ENCODE results near the gene NTS. TPM values are rescaled to one million over a fixed set of nuclear protein-coding genes. Genes with fewer than 3 reads are reported as not detected.

The NTS gene
- total RNA-seq, 1 experiment from 2014 or later: not detected

- Histone ChIP-seq H3K27me3 (replicated peaks; ENCODE audit: control insufficient read depth, insufficient read depth, low read length) (no peaks in the 10 kb centered on the region; the same call in 1 of the 2 replicates), H3K4me1 (no peaks in the 10 kb centered on the region), H3K36me3 (ENCODE audit: control insufficient read depth, insufficient read depth, low read length) (no peaks in the 10 kb centered on the region), H3K9me3 (no peaks in the 10 kb centered on the region), H3K4me3 (ENCODE audit: low read depth, low read length) (no peak overlapping the region)
- CTCF ChIA-PET: no interaction called here
- intact Hi-C loops (cut with micrococcal nuclease; ENCODE audit: unreplicated experiment): no loop called here
- DNase-seq: no peak
- no TSS peak for BruUV-seq (replicated peaks)
- POLR2A ChIA-PET: no interaction called here
- H3K27me3 Mint-ChIP-seq (ENCODE audit: insufficient read depth, unreplicated experiment): peaks cover 2% of the 10 kb centered on the region
- TF ChIP-seq CTCF (IDR thresholded peaks at IDR 0.05; ENCODE audit: insufficient read depth in 1 of 2, low read depth in 1 of 2, low read length in 1 of 2, severe bottlenecking in 1 of 2, unreplicated experiment in 1 of 2): no peak
- H3K27ac Mint-ChIP-seq (ENCODE audit: unreplicated experiment): no peak overlapping the region
- H3K9me3 Mint-ChIP-seq (ENCODE audit: unreplicated experiment): peaks cover 10% of the 10 kb centered on the region
- H3K4me3 Mint-ChIP-seq (ENCODE audit: unreplicated experiment): no peak overlapping the region
- H3K36me3 Mint-ChIP-seq (ENCODE audit: insufficient read depth, unreplicated experiment): no peaks in the 10 kb centered on the region
- H3K4me1 Mint-ChIP-seq (ENCODE audit: low read depth, unreplicated experiment): no peaks in the 10 kb centered on the region
These were observed 17.1 kb upstream of the NTS start for GRCh38 chr12:85856966-85857365.

GRCh38 chr12:85865890-85866289 lies 8.2 kb upstream of the NTS start:
- POLR2A ChIA-PET: no interaction called here
- Mint-ChIP-seq H3K4me3 (ENCODE audit: unreplicated experiment) (no peak overlapping the region), H3K36me3 (ENCODE audit: insufficient read depth, unreplicated experiment) (no peaks in the 10 kb centered on the region), H3K9me3 (ENCODE audit: unreplicated experiment) (no peaks in the 10 kb centered on the region), H3K27me3 (ENCODE audit: insufficient read depth, unreplicated experiment) (peaks cover 11% of the 10 kb centered on the region), H3K4me1 (ENCODE audit: low read depth, unreplicated experiment) (no peaks in the 10 kb centered on the region), H3K27ac (ENCODE audit: unreplicated experiment) (no peak overlapping the region)
- no peak for DNase-seq
- intact Hi-C loops (cut with micrococcal nuclease; ENCODE audit: unreplicated experiment): loop anchor here (10.0 kb wide), 1 partner anchor 111 kb away; no protein-coding TSS in a partner anchor
- no peak for TF ChIP-seq CTCF (IDR thresholded peaks at IDR 0.05; ENCODE audit: insufficient read depth in 1 of 2, low read depth in 1 of 2, low read length in 1 of 2, severe bottlenecking in 1 of 2, unreplicated experiment in 1 of 2)
- no peaks in the 10 kb centered on the region for H3K9me3 ChIP-seq
- CTCF ChIA-PET: interaction anchor here (0.8 kb wide), 1 partner anchor 135 kb away, joined by 3 read pairs; no protein-coding TSS in a partner anchor
- no peaks in the 10 kb centered on the region for H3K4me1 ChIP-seq
- H3K27me3 ChIP-seq (replicated peaks; ENCODE audit: control insufficient read depth, insufficient read depth, low read length): no peaks in the 10 kb centered on the region
- H3K36me3 ChIP-seq (ENCODE audit: control insufficient read depth, insufficient read depth, low read length): no peaks in the 10 kb centered on the region
- H3K4me3 ChIP-seq (ENCODE audit: low read depth, low read length): no peak overlapping the region
- no TSS peak for BruUV-seq (replicated peaks)

GRCh38 chr12:85866986-85867776 lies 6.9 kb upstream of the NTS start:
- no TSS peak for BruUV-seq (replicated peaks)
- ChIA-PET CTCF (interaction anchor here (0.6 to 1.7 kb wide), 11 partner anchors 22 to 1848 kb away, joined by 3 to 15 read pairs (median 4); no protein-coding TSS in a partner anchor), POLR2A (no interaction called here)
- H3K4me3 Mint-ChIP-seq (ENCODE audit: unreplicated experiment): no peak overlapping the region
- H3K9me3 Mint-ChIP-seq (ENCODE audit: unreplicated experiment): no peaks in the 10 kb centered on the region
- H3K36me3 ChIP-seq (ENCODE audit: control insufficient read depth, insufficient read depth, low read length): no peaks in the 10 kb centered on the region
- H3K9me3 ChIP-seq: no peaks in the 10 kb centered on the region
- H3K4me1 Mint-ChIP-seq (ENCODE audit: low read depth, unreplicated experiment): no peaks in the 10 kb centered on the region
- no peaks in the 10 kb centered on the region for H3K27me3 ChIP-seq (replicated peaks; ENCODE audit: control insufficient read depth, insufficient read depth, low read length)
- H3K36me3 Mint-ChIP-seq (ENCODE audit: insufficient read depth, unreplicated experiment): no peaks in the 10 kb centered on the region
- no peak overlapping the region for H3K4me3 ChIP-seq (ENCODE audit: low read depth, low read length)
- DNase-seq: peak in 1 of 2 experiments; percentile 58
- H3K4me1 ChIP-seq: no peaks in the 10 kb centered on the region
- peaks cover 10% of the 10 kb centered on the region for H3K27me3 Mint-ChIP-seq (ENCODE audit: insufficient read depth, unreplicated experiment)
- no peak overlapping the region for H3K27ac Mint-ChIP-seq (ENCODE audit: unreplicated experiment)
- intact Hi-C loops (cut with micrococcal nuclease; ENCODE audit: unreplicated experiment): loop anchor here (1.0 to 10.0 kb wide), 5 partner anchors 112 to 399 kb away; no protein-coding TSS in a partner anchor
- TF ChIP-seq CTCF (IDR thresholded peaks at IDR 0.05; ENCODE audit: insufficient read depth in 1 of 2, low read depth in 1 of 2, low read length in 1 of 2, severe bottlenecking in 1 of 2, unreplicated experiment in 1 of 2): peak; percentile 71 to 75

Measured in Caco-2 (cell line).